ENCODE measurements around the gene COL4A1.

The COL4A1 gene

GRCh38 chr13:110108348-110109139 lies 198.4 kb downstream of the COL4A1 start:
- Histone ChIP-seq H3K27me3 (ENCODE audit: insufficient read depth, low read length, poor library complexity, severe bottlenecking) (no peaks in the 10 kb centered on the region), H3K9me2 (replicated peaks; ENCODE audit: low read depth, low read length) (no peaks in the 10 kb centered on the region), H3K79me2 (ENCODE audit: insufficient read depth, low read length) (no peaks in the 10 kb centered on the region), H3F3A (ENCODE audit: low read depth) (no peaks in the 10 kb centered on the region), H3K9me3 (ENCODE audit: insufficient read depth, low read depth, low read length) (no peaks in the 10 kb centered on the region), H3K36me3 (ENCODE audit: insufficient read depth, low read length) (no peaks in the 10 kb centered on the region), H3K9ac (ENCODE audit: low read depth, low read length, poor library complexity, severe bottlenecking) (no peak overlapping the region), H3K4me1 (ENCODE audit: insufficient read depth, low read length, poor library complexity, severe bottlenecking) (no peaks in the 10 kb centered on the region), H4K20me1 (ENCODE audit: insufficient read depth, low read length, poor library complexity, severe bottlenecking) (no peaks in the 10 kb centered on the region), H3K4me3 (ENCODE audit: low read length, poor library complexity, severe bottlenecking) (no peak overlapping the region), H3K4me2 (ENCODE audit: low read depth, low read length, poor library complexity, severe bottlenecking) (no peak overlapping the region), H2AFZ (ENCODE audit: low read length) (no peak overlapping the region)
- TF ChIP-seq EZH2phosphoT487 (IDR thresholded peaks at IDR 0.05; ENCODE audit: borderline replicate concordance) = no peak
- TF ChIP-seq, protein P1, sequence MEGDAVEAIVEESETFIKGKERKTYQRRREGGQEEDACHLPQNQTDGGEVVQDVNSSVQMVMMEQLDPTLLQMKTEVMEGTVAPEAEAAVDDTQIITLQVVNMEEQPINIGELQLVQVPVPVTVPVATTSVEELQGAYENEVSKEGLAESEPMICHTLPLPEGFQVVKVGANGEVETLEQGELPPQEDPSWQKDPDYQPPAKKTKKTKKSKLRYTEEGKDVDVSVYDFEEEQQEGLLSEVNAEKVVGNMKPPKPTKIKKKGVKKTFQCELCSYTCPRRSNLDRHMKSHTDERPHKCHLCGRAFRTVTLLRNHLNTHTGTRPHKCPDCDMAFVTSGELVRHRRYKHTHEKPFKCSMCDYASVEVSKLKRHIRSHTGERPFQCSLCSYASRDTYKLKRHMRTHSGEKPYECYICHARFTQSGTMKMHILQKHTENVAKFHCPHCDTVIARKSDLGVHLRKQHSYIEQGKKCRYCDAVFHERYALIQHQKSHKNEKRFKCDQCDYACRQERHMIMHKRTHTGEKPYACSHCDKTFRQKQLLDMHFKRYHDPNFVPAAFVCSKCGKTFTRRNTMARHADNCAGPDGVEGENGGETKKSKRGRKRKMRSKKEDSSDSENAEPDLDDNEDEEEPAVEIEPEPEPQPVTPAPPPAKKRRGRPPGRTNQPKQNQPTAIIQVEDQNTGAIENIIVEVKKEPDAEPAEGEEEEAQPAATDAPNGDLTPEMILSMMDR (conservative IDR thresholded peaks at IDR 0.05; ENCODE audit: low read length) = peak; percentile 49

GRCh38 chr13:110107568-110108347 lies 199.2 kb downstream of the COL4A1 start:
- TF ChIP-seq, protein P1 (conservative IDR thresholded peaks at IDR 0.05; ENCODE audit: low read length) = peak; percentile 45; the same call in 1 of the 2 replicates
- TF ChIP-seq EZH2phosphoT487 (IDR thresholded peaks at IDR 0.05; ENCODE audit: borderline replicate concordance) = no peak
- Histone ChIP-seq H3K9ac (ENCODE audit: low read depth, low read length, poor library complexity, severe bottlenecking) (no peak overlapping the region), H3K4me1 (ENCODE audit: insufficient read depth, low read length, poor library complexity, severe bottlenecking) (no peaks in the 10 kb centered on the region)

DNA sequence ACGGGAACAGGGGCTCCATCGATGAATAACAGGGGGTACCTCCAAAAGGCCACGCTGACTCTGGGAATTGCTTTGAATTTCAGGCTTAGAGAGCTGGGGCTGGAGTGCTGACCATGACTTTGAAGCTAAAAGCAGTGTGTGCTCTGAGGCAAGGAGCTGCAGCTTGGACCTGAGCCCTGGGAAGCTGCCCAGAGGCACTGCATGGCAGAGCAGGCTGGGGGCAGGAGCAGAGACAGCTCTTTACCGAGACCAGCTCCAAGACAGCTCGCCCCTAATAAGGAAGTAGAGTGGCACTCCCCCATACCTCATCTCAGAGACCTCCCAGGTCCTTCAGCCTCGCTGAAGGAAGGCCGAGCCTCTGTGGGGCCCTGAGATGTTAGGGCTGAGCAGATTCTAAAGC lies 200.2 kb downstream of the COL4A1 start:
- no peaks in the 10 kb centered on the region for H3K4me1 ChIP-seq (ENCODE audit: insufficient read depth, low read length, poor library complexity, severe bottlenecking)
- H3K9me2 ChIP-seq (replicated peaks; ENCODE audit: low read depth, low read length) = no peaks in the 10 kb centered on the region
- no peaks in the 10 kb centered on the region for H3K9me3 ChIP-seq (ENCODE audit: insufficient read depth, low read depth, low read length)
- no peaks in the 10 kb centered on the region for H3K79me2 ChIP-seq (ENCODE audit: insufficient read depth, low read length)
- no peaks in the 10 kb centered on the region for H3K36me3 ChIP-seq (ENCODE audit: insufficient read depth, low read length)
- H3K27me3 ChIP-seq (ENCODE audit: insufficient read depth, low read length, poor library complexity, severe bottlenecking) = no peaks in the 10 kb centered on the region
- no peak overlapping the region for H2AFZ ChIP-seq (ENCODE audit: low read length)
- TF ChIP-seq, protein P1 (conservative IDR thresholded peaks at IDR 0.05; ENCODE audit: low read length) = no peak
- no peak for TF ChIP-seq EZH2phosphoT487 (IDR thresholded peaks at IDR 0.05; ENCODE audit: borderline replicate concordance)
- no peak overlapping the region for H3K9ac ChIP-seq (ENCODE audit: low read depth, low read length, poor library complexity, severe bottlenecking)
- no peak overlapping the region for H3K4me3 ChIP-seq (ENCODE audit: low read length, poor library complexity, severe bottlenecking)
- no peak overlapping the region for H3K4me2 ChIP-seq (ENCODE audit: low read depth, low read length, poor library complexity, severe bottlenecking)
- no peaks in the 10 kb centered on the region for H3F3A ChIP-seq (ENCODE audit: low read depth)
- H4K20me1 ChIP-seq (ENCODE audit: insufficient read depth, low read length, poor library complexity, severe bottlenecking) = no peaks in the 10 kb centered on the region

More at GRCh38 chr13:110107568-110108347, 199.2 kb downstream of the COL4A1 start:
- no peaks in the 10 kb centered on the region for H3K36me3 ChIP-seq (ENCODE audit: insufficient read depth, low read length)
- no peaks in the 10 kb centered on the region for H3K27me3 ChIP-seq (ENCODE audit: insufficient read depth, low read length, poor library complexity, severe bottlenecking)
- H3K4me3 ChIP-seq (ENCODE audit: low read length, poor library complexity, severe bottlenecking) = no peak overlapping the region
- no peaks in the 10 kb centered on the region for H4K20me1 ChIP-seq (ENCODE audit: insufficient read depth, low read length, poor library complexity, severe bottlenecking)
- no peaks in the 10 kb centered on the region for H3F3A ChIP-seq (ENCODE audit: low read depth)
- no peaks in the 10 kb centered on the region for H3K79me2 ChIP-seq (ENCODE audit: insufficient read depth, low read length)
- H3K4me2 ChIP-seq (ENCODE audit: low read depth, low read length, poor library complexity, severe bottlenecking) = no peak overlapping the region
- H3K9me3 ChIP-seq (ENCODE audit: insufficient read depth, low read depth, low read length) = no peaks in the 10 kb centered on the region
- H3K9me2 ChIP-seq (replicated peaks; ENCODE audit: low read depth, low read length) = no peaks in the 10 kb centered on the region
- no peak overlapping the region for H2AFZ ChIP-seq (ENCODE audit: low read length)

Data from Loucy (cell line).